ENCODE results near the gene QRICH2. TPM values are rescaled to one million over a fixed set of nuclear protein-coding genes. Genes with fewer than 3 reads are reported as not detected.
"Not testable (repeated sequence)": the region's sequence is repeated elsewhere in the genome, so short reads cannot be mapped to it uniquely, and the experiment has no call there.

The QRICH2 gene
- polyA plus RNA-seq, 1 experiment, result 3.4 TPM

DNA sequence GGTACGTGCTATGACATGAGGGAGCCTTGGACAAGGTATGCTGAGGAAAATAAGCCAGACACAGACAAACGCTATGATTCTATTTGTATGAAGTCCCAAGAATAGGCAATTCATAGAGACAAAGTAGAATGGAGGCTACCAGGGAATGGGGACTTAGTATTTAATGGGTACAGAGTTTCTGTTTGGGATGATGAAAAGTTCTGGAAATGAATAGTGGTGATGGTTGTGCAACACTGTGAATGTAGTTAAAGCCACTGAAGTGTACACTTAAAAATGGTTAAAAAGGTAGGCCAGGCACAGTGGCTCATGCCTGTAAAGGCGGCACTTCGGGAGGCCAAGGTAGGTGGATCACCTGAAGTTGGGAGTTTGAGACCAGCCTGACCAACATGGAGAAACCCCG lies 42.4 kb upstream of the QRICH2 start:
- no peak overlapping the region for H3K4me3 ChIP-seq (ENCODE audit: low read depth, low read length)
- no peak for DNase-seq (ENCODE audit: low read depth)
- CTCF ChIA-PET, result interaction anchor here (4.3 to 4.4 kb wide), 2 partner anchors 35 to 48 kb away, joined by 27 read pairs; no protein-coding TSS in a partner anchor
- no peaks in the 10 kb centered on the region for H3K27me3 ChIP-seq (ENCODE audit: control insufficient read depth, insufficient read depth, low read length)
- TF ChIP-seq, protein P1, sequence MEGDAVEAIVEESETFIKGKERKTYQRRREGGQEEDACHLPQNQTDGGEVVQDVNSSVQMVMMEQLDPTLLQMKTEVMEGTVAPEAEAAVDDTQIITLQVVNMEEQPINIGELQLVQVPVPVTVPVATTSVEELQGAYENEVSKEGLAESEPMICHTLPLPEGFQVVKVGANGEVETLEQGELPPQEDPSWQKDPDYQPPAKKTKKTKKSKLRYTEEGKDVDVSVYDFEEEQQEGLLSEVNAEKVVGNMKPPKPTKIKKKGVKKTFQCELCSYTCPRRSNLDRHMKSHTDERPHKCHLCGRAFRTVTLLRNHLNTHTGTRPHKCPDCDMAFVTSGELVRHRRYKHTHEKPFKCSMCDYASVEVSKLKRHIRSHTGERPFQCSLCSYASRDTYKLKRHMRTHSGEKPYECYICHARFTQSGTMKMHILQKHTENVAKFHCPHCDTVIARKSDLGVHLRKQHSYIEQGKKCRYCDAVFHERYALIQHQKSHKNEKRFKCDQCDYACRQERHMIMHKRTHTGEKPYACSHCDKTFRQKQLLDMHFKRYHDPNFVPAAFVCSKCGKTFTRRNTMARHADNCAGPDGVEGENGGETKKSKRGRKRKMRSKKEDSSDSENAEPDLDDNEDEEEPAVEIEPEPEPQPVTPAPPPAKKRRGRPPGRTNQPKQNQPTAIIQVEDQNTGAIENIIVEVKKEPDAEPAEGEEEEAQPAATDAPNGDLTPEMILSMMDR (IDR thresholded peaks at IDR 0.05; ENCODE audit: insufficient read depth, low read depth, low read length), result no peak
- POLR2A ChIA-PET, result interaction anchor here (0.7 kb wide), 1 partner anchor 20 kb away, joined by 7 read pairs; no protein-coding TSS in a partner anchor
- peaks cover 6% of the 10 kb centered on the region for H3K36me3 ChIP-seq (ENCODE audit: control insufficient read depth, insufficient read depth, low read length)

DNA sequence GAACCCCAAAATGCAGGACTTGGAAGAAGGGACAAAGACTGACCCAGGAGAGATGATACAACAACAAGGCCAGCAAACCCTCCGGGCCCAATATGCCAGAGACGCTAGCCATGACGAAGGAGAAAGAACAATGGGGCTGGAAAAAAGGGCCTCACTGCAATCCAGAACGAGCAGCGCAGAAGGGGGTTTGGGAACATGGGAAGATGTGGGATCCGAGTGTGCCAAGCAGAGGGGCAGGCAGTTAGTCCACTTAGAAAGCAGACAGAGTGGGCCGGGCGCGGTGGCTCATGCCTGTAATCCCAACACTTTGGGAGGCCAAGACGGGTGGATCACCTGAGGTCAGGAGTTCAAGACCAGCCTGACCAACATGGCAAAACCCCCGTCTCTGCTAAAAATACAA lies 38.9 kb upstream of the QRICH2 start:
- H3K4me3 ChIP-seq (ENCODE audit: low read depth, low read length); H3K27me3 ChIP-seq (ENCODE audit: control insufficient read depth, insufficient read depth, low read length); DNase-seq (ENCODE audit: low read depth); H3K36me3 ChIP-seq (ENCODE audit: control insufficient read depth, insufficient read depth, low read length); POLR2A ChIA-PET; CTCF ChIA-PET: not testable (repeated sequence)

DNA sequence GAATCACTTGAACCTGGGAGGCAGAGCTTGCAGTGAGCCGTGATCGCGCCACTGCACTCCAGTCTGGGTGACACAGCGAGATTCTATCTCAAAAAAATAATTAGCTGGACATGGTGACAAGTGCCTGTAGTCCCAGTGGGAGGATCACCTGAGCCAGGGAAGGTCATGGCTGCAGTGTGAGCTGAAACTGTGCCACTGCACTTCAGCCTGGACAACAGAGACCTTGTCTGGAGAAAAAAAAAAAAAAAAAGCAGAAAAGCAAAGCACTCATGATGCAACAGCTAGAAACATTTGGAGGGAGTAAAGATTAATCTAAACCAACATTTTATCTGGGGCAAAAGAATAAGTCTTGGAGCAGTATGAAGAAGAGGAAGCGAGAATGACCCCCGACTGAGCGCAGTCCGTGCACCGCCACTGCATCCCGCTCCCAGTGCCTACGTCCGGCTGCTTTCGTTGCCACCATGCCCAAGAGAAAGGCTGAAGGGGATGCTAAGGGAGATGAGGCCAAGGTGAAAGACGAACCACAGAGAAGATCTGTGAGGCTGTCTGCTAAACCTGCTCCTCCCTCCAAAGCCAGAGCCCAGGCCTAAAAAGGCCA lies 37.4 kb upstream of the QRICH2 start:
- POLR2A ChIA-PET, result no interaction called here
- Histone ChIP-seq H3K4me3 (ENCODE audit: low read depth, low read length) (no peak overlapping the region), H3K36me3 (ENCODE audit: control insufficient read depth, insufficient read depth, low read length) (peaks cover 11% of the 10 kb centered on the region), H3K27me3 (ENCODE audit: control insufficient read depth, insufficient read depth, low read length) (no peaks in the 10 kb centered on the region)
- no peak for DNase-seq (ENCODE audit: low read depth)
- TF ChIP-seq, protein P1 (IDR thresholded peaks at IDR 0.05; ENCODE audit: insufficient read depth, low read depth, low read length), result no peak
- CTCF ChIA-PET, result no interaction called here

DNA sequence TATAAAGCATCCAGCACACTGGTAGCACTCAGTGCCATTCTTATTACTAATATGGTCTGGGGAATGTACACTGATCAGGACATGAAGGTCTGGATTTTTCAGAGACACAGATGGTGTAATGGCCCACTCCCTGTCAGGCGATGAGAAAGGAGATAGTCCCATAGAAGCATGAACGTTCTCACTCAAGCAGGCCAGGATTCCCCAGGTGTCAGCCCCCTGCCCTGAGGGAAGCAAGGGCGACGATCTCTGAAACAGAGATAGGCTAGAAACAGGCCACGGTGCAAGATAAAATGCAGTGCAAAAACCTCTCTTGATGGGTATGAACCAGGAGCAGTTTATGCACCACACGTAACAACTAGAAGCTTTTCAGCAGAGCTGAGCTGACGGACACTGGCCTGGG lies 35.0 kb upstream of the QRICH2 start:
- ChIA-PET CTCF (no interaction called here), POLR2A (no interaction called here)
- no peak for DNase-seq (ENCODE audit: low read depth)
- peaks cover 11% of the 10 kb centered on the region for H3K36me3 ChIP-seq (ENCODE audit: control insufficient read depth, insufficient read depth, low read length)
- H3K4me3 ChIP-seq (ENCODE audit: low read depth, low read length), result no peak overlapping the region
- no peaks in the 10 kb centered on the region for H3K27me3 ChIP-seq (ENCODE audit: control insufficient read depth, insufficient read depth, low read length)
- TF ChIP-seq, protein P1 (IDR thresholded peaks at IDR 0.05; ENCODE audit: insufficient read depth, low read depth, low read length), result no peak

DNA sequence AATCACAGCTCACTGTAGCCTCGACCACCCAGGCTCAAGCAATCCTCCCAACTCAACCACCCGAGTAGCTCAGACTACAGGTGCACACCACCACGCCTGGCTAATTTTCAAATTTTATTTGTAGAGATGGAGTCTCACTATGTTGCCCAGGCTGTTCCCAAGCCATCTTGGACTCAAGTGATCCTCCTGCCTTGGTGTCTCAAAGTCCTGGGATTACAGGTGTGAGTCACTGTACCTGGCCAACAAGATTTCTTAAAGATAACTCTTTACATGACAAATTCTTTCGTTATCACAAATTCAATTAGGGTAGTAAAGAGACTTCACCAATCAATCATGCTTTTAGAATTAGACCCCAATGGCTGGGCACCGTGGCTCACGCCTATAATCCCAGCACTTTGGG lies 33.2 kb upstream of the QRICH2 start:
- Histone ChIP-seq H3K27me3 (ENCODE audit: control insufficient read depth, insufficient read depth, low read length) (no peaks in the 10 kb centered on the region), H3K4me3 (ENCODE audit: low read depth, low read length) (no peak overlapping the region), H3K36me3 (ENCODE audit: control insufficient read depth, insufficient read depth, low read length) (peaks cover 10% of the 10 kb centered on the region)
- CTCF ChIA-PET, result no interaction called here
- POLR2A ChIA-PET, result no interaction called here
- DNase-seq (ENCODE audit: low read depth), result no peak
- TF ChIP-seq, protein P1 (IDR thresholded peaks at IDR 0.05; ENCODE audit: insufficient read depth, low read depth, low read length), result no peak

DNA sequence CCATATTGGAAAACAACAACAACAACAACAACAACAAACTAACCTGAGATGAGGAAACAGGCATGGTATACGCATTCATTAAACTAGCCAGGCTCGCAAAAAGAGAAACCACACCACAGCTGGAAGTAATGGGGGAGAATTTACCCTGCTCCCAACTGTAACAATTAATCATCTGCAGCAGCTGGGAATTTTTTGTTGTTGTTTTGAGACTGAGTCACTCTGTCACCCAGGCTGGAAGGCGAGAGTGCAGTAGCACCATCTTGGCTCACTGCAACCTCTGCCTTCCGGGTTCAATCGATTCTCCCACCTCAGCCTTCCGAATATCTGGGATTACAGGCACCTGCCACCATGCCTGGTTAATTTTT lies 29.3 kb upstream of the QRICH2 start:
- TF ChIP-seq, protein P1 (IDR thresholded peaks at IDR 0.05; ENCODE audit: insufficient read depth, low read depth, low read length), result no peak
- no peaks in the 10 kb centered on the region for H3K27me3 ChIP-seq (ENCODE audit: control insufficient read depth, insufficient read depth, low read length)
- ChIA-PET CTCF (interaction anchor here (1.0 to 2.2 kb wide), 5 partner anchors 10 to 70 kb away, joined by 3 to 7 read pairs (median 4); no protein-coding TSS in a partner anchor), POLR2A (no interaction called here)
- no peak for DNase-seq (ENCODE audit: low read depth)
- H3K4me3 ChIP-seq (ENCODE audit: low read depth, low read length), result no peak overlapping the region
- peaks cover 5% of the 10 kb centered on the region; the same call in 1 of the 2 replicates for H3K36me3 ChIP-seq (ENCODE audit: control insufficient read depth, insufficient read depth, low read length)
